ENCODE results near the gene KAZN.

DNA sequence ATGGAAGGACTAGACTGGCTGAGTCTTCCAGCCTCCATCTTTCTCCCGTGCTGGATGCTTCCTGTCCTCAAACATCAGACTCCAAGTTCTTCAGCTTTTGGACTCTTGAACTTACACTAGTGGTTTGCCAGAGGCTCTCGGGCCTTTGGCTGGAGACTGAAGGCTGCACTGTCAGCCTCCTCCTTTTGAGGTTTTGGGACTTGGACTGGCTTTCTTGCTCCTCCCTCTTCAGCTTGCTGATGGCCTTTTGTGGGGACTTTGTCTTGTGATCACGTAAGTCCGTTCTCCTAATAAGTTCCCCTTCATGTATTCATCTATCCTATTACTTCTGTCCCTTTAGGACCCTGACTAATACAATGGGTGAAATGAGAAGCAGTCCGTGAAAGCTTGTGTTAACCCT, 196.4 kb downstream of the KAZN start:
- TF ChIP-seq, protein P1, sequence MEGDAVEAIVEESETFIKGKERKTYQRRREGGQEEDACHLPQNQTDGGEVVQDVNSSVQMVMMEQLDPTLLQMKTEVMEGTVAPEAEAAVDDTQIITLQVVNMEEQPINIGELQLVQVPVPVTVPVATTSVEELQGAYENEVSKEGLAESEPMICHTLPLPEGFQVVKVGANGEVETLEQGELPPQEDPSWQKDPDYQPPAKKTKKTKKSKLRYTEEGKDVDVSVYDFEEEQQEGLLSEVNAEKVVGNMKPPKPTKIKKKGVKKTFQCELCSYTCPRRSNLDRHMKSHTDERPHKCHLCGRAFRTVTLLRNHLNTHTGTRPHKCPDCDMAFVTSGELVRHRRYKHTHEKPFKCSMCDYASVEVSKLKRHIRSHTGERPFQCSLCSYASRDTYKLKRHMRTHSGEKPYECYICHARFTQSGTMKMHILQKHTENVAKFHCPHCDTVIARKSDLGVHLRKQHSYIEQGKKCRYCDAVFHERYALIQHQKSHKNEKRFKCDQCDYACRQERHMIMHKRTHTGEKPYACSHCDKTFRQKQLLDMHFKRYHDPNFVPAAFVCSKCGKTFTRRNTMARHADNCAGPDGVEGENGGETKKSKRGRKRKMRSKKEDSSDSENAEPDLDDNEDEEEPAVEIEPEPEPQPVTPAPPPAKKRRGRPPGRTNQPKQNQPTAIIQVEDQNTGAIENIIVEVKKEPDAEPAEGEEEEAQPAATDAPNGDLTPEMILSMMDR (IDR thresholded peaks at IDR 0.05), result no peak
- TF ChIP-seq POLR2A (IDR thresholded peaks at IDR 0.05) (no peak), EP300 (IDR thresholded peaks at IDR 0.05) (no peak)
